Epithelial cell of proximal tubule (primary cell): Measurements from ENCODE around the gene SCN9A. TPM values are rescaled to one million over a fixed set of nuclear protein-coding genes. Genes with fewer than 3 reads are reported as not detected.

Source experiments
- DNase-seq: peaks from one replicate; pipeline ENCODE4 v3.0.0-alpha.2; 2011; ENCODE audit warnings: low read depth
- H3K4me3 ChIP-seq: 2 replicates; pipeline ENCODE4 v1.5.1; 2011; ENCODE audit warnings: low read depth, mild to moderate bottlenecking, low read length
- CTCF ChIP-seq: conservative IDR thresholded peaks from 2 replicates; pipeline ENCODE4 v1.5.1; 2012; ENCODE audit warnings: low read depth, mild to moderate bottlenecking, low read length
- total RNA-seq: library from RNA; depleted of rRNA; stranded (reverse); fragments of >200 nt; gene quantifications from 2 replicates; pipeline ENCODE4 v1.2.3, GENCODE V29; 2015

SCN9A gene
- total RNA-seq, 1 donor from 2014 or later = 2.1 TPM

- H3K4me3 ChIP-seq = no peak overlapping the region
- DNase-seq = peak; percentile 45
- TF ChIP-seq CTCF = no peak
These were observed 208.3 kb downstream of the SCN9A start for GRCh38 chr2:166167449-166167848.

GRCh38 chr2:166163775-166164174 lies 212.0 kb downstream of the SCN9A start:
- TF ChIP-seq CTCF = no peak
- DNase-seq = no peak

GRCh38 chr2:166158546-166158945 lies 217.2 kb downstream of the SCN9A start:
- H3K4me3 ChIP-seq = no peak overlapping the region
- no peak for TF ChIP-seq CTCF
- DNase-seq = no peak

More at GRCh38 chr2:166163775-166164174, 212.0 kb downstream of the SCN9A start:
- H3K4me3 ChIP-seq = no peak overlapping the region

- no peak for DNase-seq
- TF ChIP-seq CTCF = no peak
- no peak overlapping the region for H3K4me3 ChIP-seq
These were observed 218.2 kb downstream of the SCN9A start for GRCh38 chr2:166157578-166157977.

- no peak for TF ChIP-seq CTCF
- no peak overlapping the region for H3K4me3 ChIP-seq
- no peak for DNase-seq
These were observed 218.7 kb downstream of the SCN9A start for GRCh38 chr2:166156985-166157490.

- H3K4me3 ChIP-seq = no peak overlapping the region
- TF ChIP-seq CTCF = no peak
- no peak for DNase-seq
These were observed 220.2 kb downstream of the SCN9A start for GRCh38 chr2:166155589-166155988.

GRCh38 chr2:166154685-166155338 lies 220.9 kb downstream of the SCN9A start:
- DNase-seq = no peak
- H3K4me3 ChIP-seq = no peak overlapping the region
- no peak for TF ChIP-seq CTCF
